GM21786 (cell line): ENCODE data around the gene IMPG2.

Experiments used
- ATAC-seq: cut with Tn5 transposase; IDR thresholded peaks from one replicate; pipeline ENCODE4 v1.9.1; 2021; ENCODE audit not compliant: unreplicated experiment

IMPG2 gene

GRCh38 chr3:101243285-101244211, 76.8 kb downstream of the IMPG2 start:
- ATAC-seq, result no peak

- ATAC-seq, result no peak
Observed at GRCh38 chr3:101240719-101241399, 79.5 kb downstream of the IMPG2 start.

- no peak for ATAC-seq
Observed at GRCh38 chr3:101235048-101235447, 85.3 kb downstream of the IMPG2 start.

- no peak for ATAC-seq
Observed at GRCh38 chr3:101230618-101231017, 89.8 kb downstream of the IMPG2 start.

GRCh38 chr3:101229681-101230080, 90.7 kb downstream of the IMPG2 start:
- no peak for ATAC-seq

- no peak for ATAC-seq
Observed at GRCh38 chr3:101228441-101228840, 91.9 kb downstream of the IMPG2 start.

GRCh38 chr3:101224739-101225138, 95.6 kb downstream of the IMPG2 start:
- ATAC-seq, result no peak

- no peak for ATAC-seq
Observed at GRCh38 chr3:101223016-101223415, 97.4 kb downstream of the IMPG2 start.

- ATAC-seq, result no peak
Observed at GRCh38 chr3:101219842-101220560, 100.4 kb downstream of the IMPG2 start.

- ATAC-seq, result no peak
Observed at GRCh38 chr3:101217472-101218245, 102.7 kb downstream of the IMPG2 start.

GRCh38 chr3:101216710-101217465, 103.5 kb downstream of the IMPG2 start:
- no peak for ATAC-seq

GRCh38 chr3:101212730-101213129, 107.6 kb downstream of the IMPG2 start:
- ATAC-seq, result no peak

- no peak for ATAC-seq
Observed at GRCh38 chr3:101204246-101204645, 116.1 kb downstream of the IMPG2 start.

- no peak for ATAC-seq
Observed at GRCh38 chr3:101203411-101203810, 117.0 kb downstream of the IMPG2 start.

GRCh38 chr3:101202640-101203039, 117.7 kb downstream of the IMPG2 start:
- ATAC-seq, result no peak

GRCh38 chr3:101200461-101200860, 119.9 kb downstream of the IMPG2 start:
- no peak for ATAC-seq

- no peak for ATAC-seq
Observed at GRCh38 chr3:101195951-101196713, 124.2 kb downstream of the IMPG2 start.

GRCh38 chr3:101194392-101194791, 126.0 kb downstream of the IMPG2 start:
- no peak for ATAC-seq

- no peak for ATAC-seq
Observed at GRCh38 chr3:101193957-101194356, 126.4 kb downstream of the IMPG2 start.
